Choroid plexus epithelial cell (primary cell): ENCODE measurements around the gene PLIN4.
"Not testable (repeated sequence)": the region's sequence is repeated elsewhere in the genome, so short reads cannot be mapped to it uniquely, and the experiment has no call there.

Experiments
- DNase-seq: peaks from one replicate; pipeline ENCODE4 v3.0.0-alpha.2; 2010; ENCODE audit warnings: low read depth
- H3K4me3 ChIP-seq: 2 replicates; pipeline ENCODE4 v1.5.1; 2011; ENCODE audit warnings: low read depth, mild to moderate bottlenecking, control low read depth, low read length, moderate library complexity
- CTCF ChIP-seq: conservative IDR thresholded peaks from 2 replicates; pipeline ENCODE4 v1.5.1; 2011; ENCODE audit warnings: low read depth, mild to moderate bottlenecking, control low read depth, inconsistent platforms, low read length, moderate library complexity

PLIN4 gene

GRCh38 chr19:4518345-4519171, at the start of gene PLIN4:
TSS of gene PLIN4 (minus strand) at chr19:4518486. CDS start at chr19:4518272, 214 bp downstream.
- H3K4me3 ChIP-seq = no peak within 1 kb of the TSS

GRCh38 chr19:4567584-4568071, 49.3 kb upstream of the PLIN4 start:
- no peak overlapping the region for H3K4me3 ChIP-seq
- DNase-seq = peak; percentile 65
- peak; percentile 93 for TF ChIP-seq CTCF

More at GRCh38 chr19:4518345-4519171, at the start of gene PLIN4:
- TF ChIP-seq CTCF = no peak
- peak; percentile 60 for DNase-seq

- no peak for DNase-seq
- no peak for TF ChIP-seq CTCF
- no peak overlapping the region for H3K4me3 ChIP-seq
Measured at GRCh38 chr19:4566402-4567051, 48.2 kb upstream of the PLIN4 start.

- not testable (repeated sequence) for H3K4me3 ChIP-seq, DNase-seq
Measured at GRCh38 chr19:4563562-4563961, 45.3 kb upstream of the PLIN4 start.

GRCh38 chr19:4562085-4562484, 43.8 kb upstream of the PLIN4 start:
- DNase-seq, H3K4me3 ChIP-seq: not testable (repeated sequence)

- H3K4me3 ChIP-seq = peak within 1 kb of the TSS; percentile 13
- peak; percentile 74 for DNase-seq
- no peak for TF ChIP-seq CTCF
Measured at GRCh38 chr19:4559569-4559968, 41.3 kb upstream of the PLIN4 start, which contains the start of gene SEMA6B. TSS of gene SEMA6B (minus strand) at chr19:4559684. CDS start at chr19:4558457, 1,227 bp downstream.

GRCh38 chr19:4557971-4558941, 40.0 kb upstream of the PLIN4 start:
- TF ChIP-seq CTCF = peak; percentile 88
- H3K4me3 ChIP-seq = peak overlapping the region; percentile 42
- DNase-seq = no peak
